Fibroblast of skin of right biceps (primary cell): ENCODE data around the gene CPEB2.
A peak's percentile ranks its signal among the peaks of the same experiment; 100 is the strongest.

Experiments used
- DNase-seq: peaks from one replicate; pipeline ENCODE4 v3.0.0-alpha.2; 2013

The CPEB2 gene

GRCh38 chr4:15001869-15002658 lies at the start of gene CPEB2:
Gene CPEB2 (plus strand): TSS chr4:15002481. CDS start chr4:15002674, 193 bp downstream.
- peak; percentile 97 for DNase-seq

- no peak for DNase-seq
Measured at GRCh38 chr4:14958436-14958835, 43.8 kb upstream of the CPEB2 start.

GRCh38 chr4:14961292-14961691 lies 41.0 kb upstream of the CPEB2 start:
- no peak for DNase-seq

- DNase-seq, result no peak
Measured at GRCh38 chr4:14965071-14965470, 37.2 kb upstream of the CPEB2 start.

GRCh38 chr4:14967982-14968381 lies 34.3 kb upstream of the CPEB2 start:
- DNase-seq, result peak; percentile 8

GRCh38 chr4:14977830-14978229 lies 24.5 kb upstream of the CPEB2 start:
- DNase-seq, result no peak

GRCh38 chr4:14984448-14984847 lies 17.8 kb upstream of the CPEB2 start:
- no peak for DNase-seq

- no peak for DNase-seq
Measured at GRCh38 chr4:14985161-14985560, 17.1 kb upstream of the CPEB2 start.

GRCh38 chr4:14985843-14986242 lies 16.4 kb upstream of the CPEB2 start:
- DNase-seq, result no peak

GRCh38 chr4:14987054-14987453 lies 15.2 kb upstream of the CPEB2 start:
- DNase-seq, result no peak

GRCh38 chr4:14990484-14990883 lies 11.8 kb upstream of the CPEB2 start:
- DNase-seq, result no peak

GRCh38 chr4:14994242-14994641 lies 8.0 kb upstream of the CPEB2 start:
- peak; percentile 14 for DNase-seq

GRCh38 chr4:15001248-15001868 lies 923 bp upstream of the CPEB2 start:
- peak; percentile 90 for DNase-seq

GRCh38 chr4:15002659-15003400 lies 549 bp downstream of the CPEB2 start:
- DNase-seq, result peak; percentile 81

- DNase-seq, result peak; percentile 48
Measured at GRCh38 chr4:15003401-15003890, 1.2 kb downstream of the CPEB2 start.

- peak; percentile 29 for DNase-seq
Measured at GRCh38 chr4:15003891-15004738, 1.8 kb downstream of the CPEB2 start.

GRCh38 chr4:15004739-15005301 lies 2.5 kb downstream of the CPEB2 start:
- peak; percentile 43 for DNase-seq

- DNase-seq, result no peak
Measured at GRCh38 chr4:15005474-15006115, 3.3 kb downstream of the CPEB2 start.

- no peak for DNase-seq
Measured at GRCh38 chr4:15006416-15007024, 4.2 kb downstream of the CPEB2 start.

GRCh38 chr4:15007201-15007600 lies 4.9 kb downstream of the CPEB2 start:
- no peak for DNase-seq

GRCh38 chr4:15010038-15010585 lies 7.8 kb downstream of the CPEB2 start:
- DNase-seq, result no peak
